ENCODE measurements around the gene ZNFX1.
"Not testable (repeated sequence)": the region's sequence is repeated elsewhere in the genome, so short reads cannot be mapped to it uniquely, and the experiment has no call there.

The ZNFX1 gene

DNA sequence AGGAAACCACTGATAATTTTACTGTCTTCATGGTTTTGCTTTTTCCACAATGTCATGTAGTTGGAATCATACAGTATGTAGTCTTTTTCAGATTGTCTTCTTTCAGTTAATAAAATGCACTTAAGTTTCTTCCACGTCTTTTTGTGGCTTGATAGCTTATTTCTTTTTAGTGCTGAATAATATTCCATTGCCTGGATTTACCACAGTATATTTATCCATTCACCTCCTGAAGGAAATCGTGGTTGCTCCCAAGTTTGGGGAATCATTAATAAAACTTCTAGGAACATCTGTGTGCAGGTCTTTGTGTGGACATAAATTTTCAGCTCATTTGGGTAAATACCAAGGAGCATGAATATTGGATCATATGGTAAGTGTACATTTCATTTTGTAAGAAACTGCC, 38.8 kb upstream of the ZNFX1 start:
- Histone ChIP-seq H3K9me3 (ENCODE audit: insufficient read depth, low read length) (no peaks in the 10 kb centered on the region), H3K4me1 (ENCODE audit: low read length) (no peaks in the 10 kb centered on the region), H4K20me1 (ENCODE audit: insufficient read depth, low read length) (no peaks in the 10 kb centered on the region), H3K79me2 (ENCODE audit: low read length) (no peaks in the 10 kb centered on the region), H3K36me3 (replicated peaks; ENCODE audit: low read depth, low read length) (no peaks in the 10 kb centered on the region), H3K4me2 (ENCODE audit: low read length) (no peak overlapping the region), H3K27me3 (ENCODE audit: low read depth, low read length) (peaks cover 39% of the 10 kb centered on the region), H3K27ac (ENCODE audit: low read length) (no peak overlapping the region), H2AFZ (ENCODE audit: low read depth, low read length) (no peak overlapping the region), H3K4me3 (ENCODE audit: low read length) (no peak overlapping the region), H3K9ac (ENCODE audit: low read length) (no peak overlapping the region)
- TF ChIP-seq, protein P1, sequence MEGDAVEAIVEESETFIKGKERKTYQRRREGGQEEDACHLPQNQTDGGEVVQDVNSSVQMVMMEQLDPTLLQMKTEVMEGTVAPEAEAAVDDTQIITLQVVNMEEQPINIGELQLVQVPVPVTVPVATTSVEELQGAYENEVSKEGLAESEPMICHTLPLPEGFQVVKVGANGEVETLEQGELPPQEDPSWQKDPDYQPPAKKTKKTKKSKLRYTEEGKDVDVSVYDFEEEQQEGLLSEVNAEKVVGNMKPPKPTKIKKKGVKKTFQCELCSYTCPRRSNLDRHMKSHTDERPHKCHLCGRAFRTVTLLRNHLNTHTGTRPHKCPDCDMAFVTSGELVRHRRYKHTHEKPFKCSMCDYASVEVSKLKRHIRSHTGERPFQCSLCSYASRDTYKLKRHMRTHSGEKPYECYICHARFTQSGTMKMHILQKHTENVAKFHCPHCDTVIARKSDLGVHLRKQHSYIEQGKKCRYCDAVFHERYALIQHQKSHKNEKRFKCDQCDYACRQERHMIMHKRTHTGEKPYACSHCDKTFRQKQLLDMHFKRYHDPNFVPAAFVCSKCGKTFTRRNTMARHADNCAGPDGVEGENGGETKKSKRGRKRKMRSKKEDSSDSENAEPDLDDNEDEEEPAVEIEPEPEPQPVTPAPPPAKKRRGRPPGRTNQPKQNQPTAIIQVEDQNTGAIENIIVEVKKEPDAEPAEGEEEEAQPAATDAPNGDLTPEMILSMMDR (IDR thresholded peaks at IDR 0.05; ENCODE audit: low read depth, low read length) = no peak
- no peak for TF ChIP-seq EZH2phosphoT487 (IDR thresholded peaks at IDR 0.05; ENCODE audit: low read depth)

DNA sequence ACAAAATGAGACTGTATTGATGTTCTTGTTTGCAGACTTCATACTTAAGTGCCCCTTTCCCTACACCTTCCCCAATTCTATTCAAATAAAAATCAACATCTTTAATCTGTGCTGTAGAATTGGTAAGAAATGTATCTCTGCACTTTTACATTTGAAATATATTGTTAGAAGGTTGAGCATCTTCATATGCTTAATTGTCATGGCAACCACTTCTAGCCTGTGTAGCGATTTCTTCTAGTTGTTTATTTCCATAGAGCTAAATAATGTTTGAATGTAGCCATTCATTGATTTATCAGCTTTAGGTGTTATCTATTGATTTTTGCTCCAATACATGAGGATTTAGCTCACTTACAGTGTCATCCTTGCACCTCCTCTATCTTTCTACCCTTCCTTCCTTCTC, 37.7 kb upstream of the ZNFX1 start:
- H2AFZ ChIP-seq (ENCODE audit: low read depth, low read length) = no peak overlapping the region
- no peaks in the 10 kb centered on the region for H3K36me3 ChIP-seq (replicated peaks; ENCODE audit: low read depth, low read length)
- no peaks in the 10 kb centered on the region for H4K20me1 ChIP-seq (ENCODE audit: insufficient read depth, low read length)
- H3K27me3 ChIP-seq (ENCODE audit: low read depth, low read length) = peaks cover 36% of the 10 kb centered on the region
- H3K9me3 ChIP-seq (ENCODE audit: insufficient read depth, low read length) = no peaks in the 10 kb centered on the region
- no peak for TF ChIP-seq EZH2phosphoT487 (IDR thresholded peaks at IDR 0.05; ENCODE audit: low read depth)
- TF ChIP-seq, protein P1 (IDR thresholded peaks at IDR 0.05; ENCODE audit: low read depth, low read length) = no peak
- no peak overlapping the region for H3K9ac ChIP-seq (ENCODE audit: low read length)
- no peak overlapping the region for H3K4me2 ChIP-seq (ENCODE audit: low read length)
- H3K79me2 ChIP-seq (ENCODE audit: low read length) = no peaks in the 10 kb centered on the region
- H3K27ac ChIP-seq (ENCODE audit: low read length) = no peak overlapping the region
- H3K4me1 ChIP-seq (ENCODE audit: low read length) = no peaks in the 10 kb centered on the region
- H3K4me3 ChIP-seq (ENCODE audit: low read length) = no peak overlapping the region

DNA sequence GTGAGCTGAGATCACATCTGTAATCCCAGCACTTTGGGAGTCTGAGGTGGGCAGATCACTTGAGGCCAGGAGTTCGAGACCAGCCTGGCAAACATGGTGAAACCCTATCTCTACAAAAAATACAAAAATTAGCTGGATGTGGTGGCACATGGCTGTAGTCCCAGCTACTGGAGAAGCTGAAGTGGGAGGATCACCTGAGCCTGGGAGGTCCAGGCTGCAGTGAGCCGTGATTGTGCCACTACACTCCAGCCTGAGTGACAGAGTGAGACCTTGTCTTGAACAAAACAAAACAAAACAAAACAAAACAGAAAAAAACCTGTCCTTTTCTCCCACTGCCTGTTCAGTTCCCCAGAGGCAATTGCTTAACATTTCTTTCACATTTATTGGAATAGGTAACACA, 36.2 kb upstream of the ZNFX1 start:
- peaks cover 43% of the 10 kb centered on the region for H3K27me3 ChIP-seq (ENCODE audit: low read depth, low read length)
- not testable (repeated sequence) for H3K4me3 ChIP-seq (ENCODE audit: low read length); H3K27ac ChIP-seq (ENCODE audit: low read length); H3K36me3 ChIP-seq (replicated peaks; ENCODE audit: low read depth, low read length); H4K20me1 ChIP-seq (ENCODE audit: insufficient read depth, low read length); H3K4me2 ChIP-seq (ENCODE audit: low read length); H3K9ac ChIP-seq (ENCODE audit: low read length); H2AFZ ChIP-seq (ENCODE audit: low read depth, low read length); H3K9me3 ChIP-seq (ENCODE audit: insufficient read depth, low read length); H3K4me1 ChIP-seq (ENCODE audit: low read length); H3K79me2 ChIP-seq (ENCODE audit: low read length)

DNA sequence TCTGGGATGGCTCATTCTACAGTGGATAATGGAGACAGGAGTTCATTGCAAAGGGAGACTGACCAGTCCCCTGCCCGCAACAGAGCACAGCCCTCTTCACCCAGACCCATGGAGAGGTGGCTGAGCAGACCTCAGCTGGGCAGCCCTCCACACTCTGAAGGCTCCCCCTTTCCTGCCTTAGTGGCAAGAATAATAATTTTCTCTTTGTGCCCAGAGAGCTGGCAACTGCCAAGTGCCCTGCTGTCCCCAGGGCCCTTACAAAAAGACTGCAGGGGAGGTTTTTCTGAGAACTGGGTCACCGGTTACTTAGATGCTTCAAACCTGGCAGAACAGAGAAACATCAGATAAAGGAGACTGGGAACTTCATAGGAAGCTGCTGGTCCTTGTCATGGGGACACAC, 35.4 kb upstream of the ZNFX1 start:
- H3K4me2 ChIP-seq (ENCODE audit: low read length) = no peak overlapping the region
- peaks cover 43% of the 10 kb centered on the region for H3K27me3 ChIP-seq (ENCODE audit: low read depth, low read length)
- no peaks in the 10 kb centered on the region for H3K4me1 ChIP-seq (ENCODE audit: low read length)
- no peak overlapping the region for H3K4me3 ChIP-seq (ENCODE audit: low read length)
- H4K20me1 ChIP-seq (ENCODE audit: insufficient read depth, low read length) = no peaks in the 10 kb centered on the region
- TF ChIP-seq, protein P1 (IDR thresholded peaks at IDR 0.05; ENCODE audit: low read depth, low read length) = no peak
- TF ChIP-seq EZH2phosphoT487 (IDR thresholded peaks at IDR 0.05; ENCODE audit: low read depth) = no peak
- no peak overlapping the region for H3K9ac ChIP-seq (ENCODE audit: low read length)
- no peaks in the 10 kb centered on the region for H3K36me3 ChIP-seq (replicated peaks; ENCODE audit: low read depth, low read length)
- H3K9me3 ChIP-seq (ENCODE audit: insufficient read depth, low read length) = no peaks in the 10 kb centered on the region
- H3K79me2 ChIP-seq (ENCODE audit: low read length) = no peaks in the 10 kb centered on the region
- H3K27ac ChIP-seq (ENCODE audit: low read length) = no peak overlapping the region
- H2AFZ ChIP-seq (ENCODE audit: low read depth, low read length) = no peak overlapping the region

DNA sequence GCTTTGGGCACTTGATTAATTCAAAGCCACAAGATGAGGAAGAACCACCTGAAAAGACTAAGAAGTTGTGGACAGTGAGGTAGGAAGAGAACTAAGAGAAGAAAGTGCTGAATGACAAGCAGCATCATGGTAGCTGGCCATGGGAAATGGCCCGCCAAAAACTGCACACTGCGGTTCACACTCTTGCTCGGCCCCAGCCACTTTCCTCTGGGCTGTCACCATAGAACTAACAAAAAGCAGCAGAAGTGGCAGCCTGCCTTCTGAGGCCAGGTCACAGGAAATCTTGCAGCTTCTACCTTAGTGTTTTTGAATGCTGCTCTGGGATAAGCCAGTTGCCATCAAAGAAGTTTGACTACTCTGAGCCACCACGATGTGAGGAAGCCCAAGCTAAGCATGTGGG, 34.8 kb upstream of the ZNFX1 start:
- Histone ChIP-seq H3K9ac (ENCODE audit: low read length) (no peak overlapping the region), H3K4me3 (ENCODE audit: low read length) (no peak overlapping the region), H3K36me3 (replicated peaks; ENCODE audit: low read depth, low read length) (no peaks in the 10 kb centered on the region), H3K4me2 (ENCODE audit: low read length) (no peak overlapping the region), H3K27me3 (ENCODE audit: low read depth, low read length) (peaks cover 43% of the 10 kb centered on the region), H4K20me1 (ENCODE audit: insufficient read depth, low read length) (no peaks in the 10 kb centered on the region), H3K4me1 (ENCODE audit: low read length) (no peaks in the 10 kb centered on the region), H3K9me3 (ENCODE audit: insufficient read depth, low read length) (no peaks in the 10 kb centered on the region), H2AFZ (ENCODE audit: low read depth, low read length) (no peak overlapping the region), H3K79me2 (ENCODE audit: low read length) (no peaks in the 10 kb centered on the region), H3K27ac (ENCODE audit: low read length) (no peak overlapping the region)
- TF ChIP-seq, protein P1 (IDR thresholded peaks at IDR 0.05; ENCODE audit: low read depth, low read length) = no peak
- no peak for TF ChIP-seq EZH2phosphoT487 (IDR thresholded peaks at IDR 0.05; ENCODE audit: low read depth)
